ENCODE measurements around the gene ZNF385B. TPM values are rescaled to one million over a fixed set of nuclear protein-coding genes. Genes with fewer than 3 reads are reported as not detected.

The ZNF385B gene
- total RNA-seq, 2 donors from 2014 or later: 5.3 to 18.1 TPM

GRCh38 chr2:179403624-179404023 is 457.8 kb downstream of the ZNF385B start:
- no peaks in the 10 kb centered on the region for H3K4me1 Mint-ChIP-seq
- no peak overlapping the region for H3K4me3 ChIP-seq (ENCODE audit: low read length)
- no peak for TF ChIP-seq CTCF (conservative IDR thresholded peaks at IDR 0.05)

GRCh38 chr2:179393481-179393880 is 467.9 kb downstream of the ZNF385B start:
- Mint-ChIP-seq H3K36me3 (ENCODE audit: low read depth) (no peaks in the 10 kb centered on the region), H3K27me3 (ENCODE audit: insufficient read depth) (peaks cover 1% of the 10 kb centered on the region), H3K4me1 (no peaks in the 10 kb centered on the region), H3K27ac (no peak overlapping the region), H3K4me3 (no peak overlapping the region), H3K9me3 (peaks cover 9% of the 10 kb centered on the region)
- H3K27me3 ChIP-seq (ENCODE audit: control insufficient read depth, insufficient read depth, low read length, poor library complexity, severe bottlenecking): no peaks in the 10 kb centered on the region
- H3K4me1 ChIP-seq (ENCODE audit: control insufficient read depth, insufficient read depth, low read length): no peaks in the 10 kb centered on the region
- DNase-seq: no peak
- WGBS, 2 experiments (ENCODE audit: insufficient coverage in 1 of 2, insufficient read length in 1 of 2): 80 to 100% methylated on average over 1 to 2 of the region's 2 CpGs
- no peak overlapping the region for H3K4me3 ChIP-seq (ENCODE audit: low read length)
- H3K27ac ChIP-seq (ENCODE audit: low read depth, low read length): no peak overlapping the region
- no peak overlapping the region for H3K9ac ChIP-seq (ENCODE audit: extremely low read depth, low read length, poor library complexity, severe bottlenecking)
- no peak for TF ChIP-seq CTCF (conservative IDR thresholded peaks at IDR 0.05)
- H3K9me3 ChIP-seq (ENCODE audit: control insufficient read depth, low read length): peaks cover 5% of the 10 kb centered on the region
- H3K36me3 ChIP-seq (ENCODE audit: control insufficient read depth, insufficient read depth, low read length): no peaks in the 10 kb centered on the region

More at GRCh38 chr2:179403624-179404023, 457.8 kb downstream of the ZNF385B start:
- no peak overlapping the region for H3K4me3 Mint-ChIP-seq
- no peak overlapping the region for H3K27ac Mint-ChIP-seq
- H3K9me3 Mint-ChIP-seq: no peaks in the 10 kb centered on the region
- H3K27me3 Mint-ChIP-seq (ENCODE audit: insufficient read depth): no peaks in the 10 kb centered on the region
- no peak for DNase-seq
- Histone ChIP-seq H3K27ac (ENCODE audit: low read depth, low read length) (no peak overlapping the region), H3K27me3 (ENCODE audit: control insufficient read depth, insufficient read depth, low read length, poor library complexity, severe bottlenecking) (no peaks in the 10 kb centered on the region), H3K36me3 (ENCODE audit: control insufficient read depth, insufficient read depth, low read length) (no peaks in the 10 kb centered on the region), H3K4me1 (ENCODE audit: control insufficient read depth, insufficient read depth, low read length) (no peaks in the 10 kb centered on the region), H3K9me3 (ENCODE audit: control insufficient read depth, low read length) (no peaks in the 10 kb centered on the region), H3K9ac (ENCODE audit: extremely low read depth, low read length, poor library complexity, severe bottlenecking) (no peak overlapping the region)
- H3K36me3 Mint-ChIP-seq (ENCODE audit: low read depth): no peaks in the 10 kb centered on the region

Small RNA genes lying within 50 kb of the gene (microRNA-seq; reads per million reads assigned to microRNA genes)
- gene MIR1258 (ENCODE audit: borderline microRNAs expressed): not detected

Other genes starting within 250 kb of the ZNF385B start
- gene CWC22, start 145.7 kb upstream of the ZNF385B start, total RNA-seq: 10 to 100 TPM; 33.4 to 43.5 TPM

Data from endodermal cell (in vitro differentiated cells).